ENCODE data around the gene C1D. TPM values are rescaled to one million over a fixed set of nuclear protein-coding genes. Genes with fewer than 3 reads are reported as not detected.

The C1D gene
- total and polyA plus RNA-seq, 2 of the 4 experiments (the other 2 are of a cell fraction), result 2.7 to 14.3 TPM

DNA sequence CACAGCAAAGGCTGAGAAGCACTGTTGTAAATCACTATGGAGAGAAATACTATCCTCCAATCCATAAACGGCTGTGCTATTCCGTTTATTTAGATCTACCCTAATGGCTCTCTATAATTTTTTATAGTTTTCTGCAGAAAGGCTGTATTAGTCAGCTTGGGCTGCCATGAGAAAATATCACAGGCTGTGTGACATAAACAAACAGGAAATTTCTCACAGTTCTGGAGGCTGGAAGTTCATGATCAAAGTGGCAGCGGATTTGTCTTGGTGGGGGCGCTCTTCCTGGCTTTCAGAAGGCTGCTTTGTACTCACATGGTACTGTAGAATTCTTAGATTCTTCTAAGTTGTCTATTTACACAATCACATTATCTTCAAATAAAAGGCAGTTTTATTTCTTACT, 44.1 kb downstream of the C1D start:
- H4K5ac ChIP-seq (ENCODE audit: low read depth, low read length), result no peak overlapping the region
- H3K23ac ChIP-seq (ENCODE audit: low read depth, low read length), result no peak overlapping the region
- no peak overlapping the region for H3K56ac ChIP-seq (ENCODE audit: extremely low read depth, insufficient read depth, low read length)
- ChIA-PET CTCF (no interaction called here), POLR2A (ENCODE audit: unreplicated experiment) (no interaction called here)
- H3K18ac ChIP-seq (ENCODE audit: low read depth, low read length), result no peak overlapping the region
- no peak overlapping the region for H3K4me3 ChIP-seq (ENCODE audit: insufficient read depth, low read depth, low read length)
- WGBS, 2 experiments (ENCODE audit: extremely low coverage in 2 of 2, insufficient read length in 1 of 2), result no CpG with 5 or more reads among the region's 4 CpGs
- dilution Hi-C loops (cut with HindIII; ENCODE audit: low sequenced_read_pairs, unreplicated experiment), result no loop called here
- intact Hi-C loops (cut with micrococcal nuclease), result no loop called here
- no peaks in the 10 kb centered on the region for H3K4me1 ChIP-seq (ENCODE audit: control insufficient read depth, insufficient read depth, low read length)
- no peak for ATAC-seq (ENCODE audit: low read depth)
- H3K36me3 ChIP-seq (ENCODE audit: control insufficient read depth, insufficient read depth, low read length), result no peaks in the 10 kb centered on the region
- H2AK9ac ChIP-seq (replicated peaks; ENCODE audit: low read depth, low read length, poor library complexity), result no peak overlapping the region
- H3K9me1 ChIP-seq (ENCODE audit: insufficient read depth, low read length), result no peaks in the 10 kb centered on the region
- no peak overlapping the region for H3K9ac ChIP-seq (ENCODE audit: low read depth, low read length)
- no peak overlapping the region for H2BK20ac ChIP-seq (ENCODE audit: low read depth, low read length)
- H3K9me3 ChIP-seq (ENCODE audit: control insufficient read depth, insufficient read depth, low read length), result no peaks in the 10 kb centered on the region
- no peak overlapping the region for H3K14ac ChIP-seq (replicated peaks; ENCODE audit: low read depth, low read length)
- no TSS peak for BruUV-seq (replicated peaks)
- no peak overlapping the region for H2AK5ac ChIP-seq (ENCODE audit: low read depth, low read length)
- H2BK120ac ChIP-seq (ENCODE audit: low read depth, low read length), result no peak overlapping the region
- no peaks in the 10 kb centered on the region for H4K20me1 ChIP-seq (ENCODE audit: insufficient read depth, low read length)
- TF ChIP-seq NFE2L2 (IDR thresholded peaks at IDR 0.05; ENCODE audit: low read depth, low read length) (no peak), RFX5 (IDR thresholded peaks at IDR 0.05; ENCODE audit: low read depth, low read length) (no peak), CHD1 (IDR thresholded peaks at IDR 0.05; ENCODE audit: low read depth, low read length) (no peak), RAD21 (IDR thresholded peaks at IDR 0.05; ENCODE audit: low read length) (no peak), MAFK (IDR thresholded peaks at IDR 0.05; ENCODE audit: low read depth, low read length) (no peak)
- TF ChIP-seq, protein P1, sequence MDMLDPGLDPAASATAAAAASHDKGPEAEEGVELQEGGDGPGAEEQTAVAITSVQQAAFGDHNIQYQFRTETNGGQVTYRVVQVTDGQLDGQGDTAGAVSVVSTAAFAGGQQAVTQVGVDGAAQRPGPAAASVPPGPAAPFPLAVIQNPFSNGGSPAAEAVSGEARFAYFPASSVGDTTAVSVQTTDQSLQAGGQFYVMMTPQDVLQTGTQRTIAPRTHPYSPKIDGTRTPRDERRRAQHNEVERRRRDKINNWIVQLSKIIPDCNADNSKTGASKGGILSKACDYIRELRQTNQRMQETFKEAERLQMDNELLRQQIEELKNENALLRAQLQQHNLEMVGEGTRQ (IDR thresholded peaks at IDR 0.05; ENCODE audit: low read depth, low read length), result no peak
- TF ChIP-seq, protein P2, sequence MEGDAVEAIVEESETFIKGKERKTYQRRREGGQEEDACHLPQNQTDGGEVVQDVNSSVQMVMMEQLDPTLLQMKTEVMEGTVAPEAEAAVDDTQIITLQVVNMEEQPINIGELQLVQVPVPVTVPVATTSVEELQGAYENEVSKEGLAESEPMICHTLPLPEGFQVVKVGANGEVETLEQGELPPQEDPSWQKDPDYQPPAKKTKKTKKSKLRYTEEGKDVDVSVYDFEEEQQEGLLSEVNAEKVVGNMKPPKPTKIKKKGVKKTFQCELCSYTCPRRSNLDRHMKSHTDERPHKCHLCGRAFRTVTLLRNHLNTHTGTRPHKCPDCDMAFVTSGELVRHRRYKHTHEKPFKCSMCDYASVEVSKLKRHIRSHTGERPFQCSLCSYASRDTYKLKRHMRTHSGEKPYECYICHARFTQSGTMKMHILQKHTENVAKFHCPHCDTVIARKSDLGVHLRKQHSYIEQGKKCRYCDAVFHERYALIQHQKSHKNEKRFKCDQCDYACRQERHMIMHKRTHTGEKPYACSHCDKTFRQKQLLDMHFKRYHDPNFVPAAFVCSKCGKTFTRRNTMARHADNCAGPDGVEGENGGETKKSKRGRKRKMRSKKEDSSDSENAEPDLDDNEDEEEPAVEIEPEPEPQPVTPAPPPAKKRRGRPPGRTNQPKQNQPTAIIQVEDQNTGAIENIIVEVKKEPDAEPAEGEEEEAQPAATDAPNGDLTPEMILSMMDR (conservative IDR thresholded peaks at IDR 0.05; ENCODE audit: low read depth, low read length), result no peak
- TF ChIP-seq, protein P3, sequence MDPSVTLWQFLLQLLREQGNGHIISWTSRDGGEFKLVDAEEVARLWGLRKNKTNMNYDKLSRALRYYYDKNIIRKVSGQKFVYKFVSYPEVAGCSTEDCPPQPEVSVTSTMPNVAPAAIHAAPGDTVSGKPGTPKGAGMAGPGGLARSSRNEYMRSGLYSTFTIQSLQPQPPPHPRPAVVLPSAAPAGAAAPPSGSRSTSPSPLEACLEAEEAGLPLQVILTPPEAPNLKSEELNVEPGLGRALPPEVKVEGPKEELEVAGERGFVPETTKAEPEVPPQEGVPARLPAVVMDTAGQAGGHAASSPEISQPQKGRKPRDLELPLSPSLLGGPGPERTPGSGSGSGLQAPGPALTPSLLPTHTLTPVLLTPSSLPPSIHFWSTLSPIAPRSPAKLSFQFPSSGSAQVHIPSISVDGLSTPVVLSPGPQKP (IDR thresholded peaks at IDR 0.05; ENCODE audit: borderline replicate concordance, low read depth, low read length), result no peak
- in situ Hi-C loops (cut with MboI; ENCODE audit: low sequenced_read_pairs), result no loop called here
- H3K27ac ChIP-seq (ENCODE audit: insufficient read depth, low read length), result no peak overlapping the region
- peaks cover 2% of the 10 kb centered on the region; the same call in 1 of the 2 replicates for H3K27me3 ChIP-seq (ENCODE audit: control insufficient read depth, insufficient read depth, low read length)
- no peaks in the 10 kb centered on the region for H3K79me1 ChIP-seq (ENCODE audit: low read depth in 1 of 2, low read length in 2 of 2)
- H3K4ac ChIP-seq (ENCODE audit: low read depth, low read length), result no peak overlapping the region
- H3K4me2 ChIP-seq (ENCODE audit: low read depth, low read length), result no peak overlapping the region
- no peak overlapping the region for H2AFZ ChIP-seq (replicated peaks; ENCODE audit: low read length, poor library complexity)
- peak; percentile 31 for DNase-seq
- no peak overlapping the region for H2BK15ac ChIP-seq (ENCODE audit: low read depth, low read length)
- H2BK5ac ChIP-seq (ENCODE audit: low read depth, low read length, poor library complexity, severe bottlenecking), result no peak overlapping the region
- no peak overlapping the region for H4K8ac ChIP-seq (ENCODE audit: low read depth in 2 of 2, low read length in 2 of 2)
- H4K91ac ChIP-seq (ENCODE audit: insufficient read depth, low read depth, low read length), result no peak overlapping the region
